H1 (cell line): Measurements from ENCODE around the gene SOS1. TPM values are rescaled to one million over a fixed set of nuclear protein-coding genes. Genes with fewer than 3 reads are reported as not detected.

Experiments used
- NRF1 ChIP-seq: IDR thresholded peaks from 2 replicates; pipeline ENCODE4 v1.6.1; 2011; ENCODE audit warnings: mild to moderate bottlenecking, low read depth, low read length, improper control_type of control experiment
- SP4 ChIP-seq: IDR thresholded peaks from 2 replicates; pipeline ENCODE4 v1.6.1; 2012; ENCODE audit warnings: low read length, inconsistent platforms
- SUZ12 ChIP-seq: fragments of 200-600 bp; sonication (generic); IDR thresholded peaks from 2 replicates; pipeline ENCODE4 v1.6.1; 2012; ENCODE audit warnings: mild to moderate bottlenecking, inconsistent platforms, low read length, moderate library complexity, mixed read lengths
- ZNF274 ChIP-seq: IDR thresholded peaks from 2 replicates; pipeline ENCODE4 v1.7.0; 2012; ENCODE audit warnings: low read length, borderline replicate concordance; ENCODE audit errors: extremely low read depth
- polyA plus RNA-seq, 7 experiments: library from polyadenylated mRNA; depleted of rRNA in 3 of 7; stranded (reverse) in 5 of 7; unstranded in 2 of 7; fragments of >200 nt in 5 of 7; fragments of 200-250 nt in 2 of 7; gene quantifications; 1 replicate in 5 of 7; 2 replicates in 1 of 7; 4 replicates in 1 of 7; pipeline versions ENCODE4 v1.2.1 to v1.2.3, GENCODE V29; 2011 to 2013; ENCODE audit warnings: missing spikeins in 2 of 7, mixed read lengths in 2 of 7
- total RNA-seq: library from RNA; stranded (reverse); fragmentation: NEBNext Ultra II Directional; extraction: Animal tissue kit (Norgen Biotek cat#: 25700); gene quantifications from 2 replicates; pipeline ENCODE4 v1.2.1, GENCODE V29; 2021

SOS1 gene
- total and polyA plus RNA-seq, 2 of the 8 experiments (the other 6 are each of a cell fraction or from before 2014, with no cell fraction given) = 25.7 to 27.0 TPM

DNA sequence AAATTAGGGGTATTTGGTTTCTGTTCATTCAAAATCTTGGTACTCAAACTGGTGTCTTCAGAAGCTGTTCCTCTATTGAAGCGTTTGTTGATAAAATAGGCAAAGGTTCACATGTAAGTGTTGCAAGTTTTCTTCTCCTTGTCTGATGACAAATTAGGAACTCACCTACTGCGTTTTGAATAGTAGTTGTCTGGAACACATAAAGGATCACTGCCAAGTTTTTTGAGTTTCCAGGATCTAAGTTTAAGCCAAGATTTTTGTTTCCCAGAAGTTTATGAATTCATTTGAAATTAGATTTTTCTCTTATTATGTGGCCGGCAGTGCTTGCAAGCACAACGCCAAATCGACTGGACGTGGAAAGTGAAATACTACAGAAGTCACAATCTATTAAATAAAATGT is 145.8 kb downstream of the SOS1 start (continued):
- TF ChIP-seq NRF1 (no peak), SUZ12 (no peak), SP4 (no peak), ZNF274 (no peak)
